ENCODE data around the gene TGFA.
A peak's percentile ranks its signal among the peaks of the same experiment; 100 is the strongest.

The TGFA gene

DNA sequence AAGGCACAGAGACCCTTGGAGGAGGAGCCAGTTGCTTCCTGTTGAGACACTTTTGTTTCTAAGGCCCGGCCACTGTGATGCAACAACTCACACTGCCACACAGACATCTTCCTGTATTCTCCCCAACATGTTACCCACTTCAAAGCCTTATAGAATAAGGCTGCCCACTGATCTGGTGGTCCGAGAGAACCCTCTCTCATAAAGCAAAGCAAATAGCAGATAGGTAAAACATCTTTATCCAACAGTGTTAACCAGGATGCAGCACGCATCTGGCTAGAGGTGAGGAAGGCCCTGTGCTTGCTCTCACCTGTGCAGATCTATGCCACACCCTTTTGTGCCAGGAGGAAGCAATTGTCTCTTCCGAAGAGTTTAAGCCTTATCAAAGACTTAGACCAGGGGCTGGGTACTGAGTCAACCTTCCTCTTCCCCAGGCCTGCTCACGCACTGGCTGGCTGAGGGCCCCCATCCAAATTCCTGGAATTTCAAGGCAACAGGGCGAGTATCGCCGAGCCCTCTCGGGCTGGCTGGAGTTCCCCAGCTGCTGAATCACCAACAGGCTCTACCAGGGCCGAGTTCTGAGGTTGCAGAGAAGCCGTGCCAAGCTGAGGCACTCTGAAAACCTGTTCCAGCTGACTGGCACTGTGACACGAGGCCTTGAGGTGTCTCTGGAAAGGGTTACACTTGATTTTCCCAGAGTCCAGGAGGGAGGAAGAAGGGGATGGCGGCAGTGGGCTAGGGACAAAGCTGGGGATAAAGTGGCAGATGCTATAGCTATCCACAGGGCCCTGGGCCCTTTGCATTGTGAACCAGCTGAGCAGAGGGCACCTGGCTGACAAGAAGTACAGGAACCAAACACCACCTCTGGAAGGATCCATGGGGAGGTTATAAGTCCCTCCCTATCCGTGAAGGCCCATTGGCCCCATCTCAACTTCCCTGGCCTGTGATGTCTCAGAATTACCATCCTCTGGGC lies 29.3 kb downstream of the TGFA start:
- peak; percentile 91 for DNase-seq

GRCh38 chr2:70523672-70523995 lies 30.0 kb downstream of the TGFA start:
- DNase-seq: no peak

DNA sequence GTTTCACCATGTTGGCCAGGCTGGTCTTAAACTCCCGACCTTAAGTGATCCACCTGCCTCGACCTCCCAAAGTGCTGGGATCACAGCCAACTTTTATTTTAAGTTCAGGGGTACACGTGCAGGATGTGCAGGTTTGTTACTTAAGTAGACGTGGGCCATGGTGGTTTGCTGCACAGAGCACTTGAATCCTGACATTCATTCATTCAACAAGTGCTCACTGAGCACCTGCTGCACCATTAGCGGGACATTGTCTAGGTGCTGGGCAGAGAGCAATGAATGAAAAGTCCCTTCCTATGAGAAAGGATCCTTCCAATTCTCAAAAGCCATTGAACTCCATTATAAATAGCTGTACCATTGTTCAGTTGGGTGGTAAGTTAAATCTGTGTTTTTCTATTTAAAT lies 31.0 kb downstream of the TGFA start:
- DNase-seq: no peak

- no peak for DNase-seq
Measured at GRCh38 chr2:70520825-70521224, 32.8 kb downstream of the TGFA start.

- no peak for DNase-seq
Measured at GRCh38 chr2:70519453-70519852, 34.2 kb downstream of the TGFA start.

GRCh38 chr2:70518557-70518956 lies 35.1 kb downstream of the TGFA start:
- DNase-seq: no peak

- DNase-seq: no peak
Measured at GRCh38 chr2:70517804-70518203, 35.8 kb downstream of the TGFA start.

- DNase-seq: peak; percentile 92
Measured at GRCh38 chr2:70516596-70516995, 37.0 kb downstream of the TGFA start.

GRCh38 chr2:70515938-70516337 lies 37.7 kb downstream of the TGFA start:
- peak; percentile 94 for DNase-seq

DNA sequence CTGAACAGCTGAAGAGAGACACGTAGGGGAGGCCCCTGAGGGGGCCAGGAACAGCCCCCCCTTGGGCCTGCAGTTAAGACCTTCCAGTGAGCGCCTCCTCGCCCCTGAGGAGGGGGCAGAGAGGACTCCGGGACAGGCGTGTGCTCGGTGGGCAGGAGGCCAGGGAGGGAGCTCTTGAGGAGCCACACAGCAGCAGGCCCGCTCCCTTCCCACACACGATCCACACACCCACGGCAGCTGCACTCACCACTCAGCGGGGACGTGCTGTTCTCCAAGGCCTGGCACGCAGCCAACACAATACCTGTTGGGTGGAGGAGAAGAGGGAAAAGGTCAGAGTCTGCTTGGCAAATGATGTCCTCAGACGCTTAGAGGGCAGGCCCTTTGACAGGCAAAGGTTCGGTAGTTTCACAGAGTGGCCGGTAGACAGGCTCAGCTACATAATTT lies 39.0 kb downstream of the TGFA start:
- no peak for DNase-seq

DNA sequence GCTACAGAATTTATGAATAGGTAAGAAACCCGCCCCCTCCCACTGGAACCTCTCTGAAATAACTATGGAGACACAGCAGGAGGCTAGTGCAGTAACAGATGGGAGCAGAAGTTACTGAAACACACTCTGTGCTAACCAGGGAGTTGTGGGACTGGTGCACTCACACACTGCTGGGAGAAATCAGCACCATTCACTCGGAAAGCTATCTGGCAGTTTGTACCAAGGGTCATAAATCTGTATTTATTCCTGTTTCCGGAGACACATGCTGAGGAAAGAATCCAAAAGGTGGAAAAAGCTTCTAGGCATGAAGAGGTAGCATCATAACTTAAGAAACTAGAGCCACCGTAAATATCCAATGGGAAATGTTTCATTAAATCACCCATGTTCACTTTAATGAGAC lies 39.9 kb downstream of the TGFA start:
- no peak for DNase-seq

DNA sequence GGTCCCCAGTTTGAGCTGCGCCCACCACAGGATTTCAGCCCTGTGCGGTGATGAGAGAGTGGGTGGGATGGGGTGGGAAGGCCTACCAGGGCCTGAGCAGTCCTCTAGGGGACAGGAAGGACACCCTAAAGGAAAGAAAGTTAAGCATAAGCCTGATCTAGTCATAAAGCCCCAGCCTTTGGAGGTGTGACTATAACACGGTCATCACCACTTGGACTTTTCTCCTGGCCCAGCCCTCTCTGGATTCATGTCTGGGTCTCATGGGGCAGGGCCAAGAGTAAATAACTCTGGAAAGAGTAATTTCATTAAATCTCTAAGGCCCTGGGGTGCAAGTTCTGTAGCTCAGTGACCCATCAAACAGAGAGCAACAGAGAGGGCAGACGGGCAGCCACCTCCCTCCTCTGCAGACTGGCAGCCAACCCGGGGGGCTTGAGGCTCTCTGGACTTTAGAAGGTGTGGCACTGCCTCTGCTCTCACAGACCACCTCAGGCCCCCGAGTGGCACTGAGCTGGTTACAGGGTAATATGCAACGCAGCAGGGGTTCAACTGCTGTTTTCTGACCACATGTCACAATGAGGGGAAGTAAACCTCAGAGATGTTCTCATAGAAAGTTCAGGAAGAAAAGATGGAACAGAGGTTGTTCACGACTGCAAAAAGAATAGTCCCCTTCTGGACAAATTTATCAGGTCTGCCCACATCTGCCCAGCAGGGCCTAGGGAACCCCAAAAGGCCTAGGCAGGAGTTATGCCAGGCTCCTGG lies 41.5 kb downstream of the TGFA start:
- peak; percentile 34 for DNase-seq

GRCh38 chr2:70510313-70510712 lies 43.3 kb downstream of the TGFA start:
- peak; percentile 81 for DNase-seq

DNA sequence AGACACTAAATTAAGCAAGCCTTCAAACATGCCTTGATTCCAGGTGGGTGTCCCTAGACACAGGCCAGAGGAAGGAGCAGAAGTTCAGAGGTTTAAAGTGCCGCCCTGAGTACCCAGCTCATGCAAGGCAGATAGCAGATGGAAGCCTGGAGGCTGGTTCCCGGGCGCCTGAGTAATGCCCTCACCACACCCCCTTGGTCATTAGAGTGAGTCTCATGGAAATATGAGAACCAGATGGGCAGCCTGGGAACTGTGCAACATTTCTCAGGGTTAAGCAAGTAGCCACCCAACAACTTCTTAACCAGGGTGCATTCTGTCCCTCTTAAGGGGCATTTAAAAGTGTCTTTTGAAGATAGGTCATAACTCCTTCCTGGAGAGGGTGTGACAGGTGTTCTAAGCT lies 44.1 kb downstream of the TGFA start:
- no peak for DNase-seq

DNA sequence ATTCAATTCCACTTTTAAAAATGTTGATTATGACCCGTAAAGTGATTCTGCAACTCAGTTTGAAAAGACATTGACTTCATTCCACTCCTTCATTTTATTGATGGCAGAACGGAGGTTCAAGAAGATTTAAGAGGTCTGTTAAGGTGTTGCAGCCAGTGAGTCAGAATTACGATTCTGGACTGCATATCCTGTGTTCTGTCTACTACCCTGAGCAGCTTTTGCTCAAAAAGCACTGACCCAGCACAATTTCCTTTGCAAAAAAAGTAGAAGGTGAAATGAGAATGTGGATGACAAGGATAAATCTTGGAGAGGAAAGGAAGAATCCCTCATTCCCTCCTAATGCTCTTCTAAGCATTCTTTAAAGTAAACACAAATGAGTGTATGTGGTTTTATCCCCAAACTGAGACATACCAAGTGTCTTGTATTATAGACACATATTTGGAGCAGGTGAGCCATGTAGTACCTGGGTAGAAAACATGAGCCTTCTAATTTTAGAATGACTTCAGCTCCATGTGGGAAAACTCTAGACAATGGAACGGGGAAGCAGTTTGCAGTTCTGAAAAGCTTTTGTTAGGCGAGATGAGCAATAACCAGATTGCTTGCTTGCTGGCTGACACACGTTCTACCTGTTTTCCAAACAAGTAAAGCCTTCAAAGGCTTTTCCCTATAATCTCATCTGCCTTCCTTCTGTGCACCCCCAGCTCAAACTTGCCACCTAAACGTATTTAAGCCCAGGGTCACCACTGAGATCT lies 44.7 kb downstream of the TGFA start:
- DNase-seq: no peak

DNA sequence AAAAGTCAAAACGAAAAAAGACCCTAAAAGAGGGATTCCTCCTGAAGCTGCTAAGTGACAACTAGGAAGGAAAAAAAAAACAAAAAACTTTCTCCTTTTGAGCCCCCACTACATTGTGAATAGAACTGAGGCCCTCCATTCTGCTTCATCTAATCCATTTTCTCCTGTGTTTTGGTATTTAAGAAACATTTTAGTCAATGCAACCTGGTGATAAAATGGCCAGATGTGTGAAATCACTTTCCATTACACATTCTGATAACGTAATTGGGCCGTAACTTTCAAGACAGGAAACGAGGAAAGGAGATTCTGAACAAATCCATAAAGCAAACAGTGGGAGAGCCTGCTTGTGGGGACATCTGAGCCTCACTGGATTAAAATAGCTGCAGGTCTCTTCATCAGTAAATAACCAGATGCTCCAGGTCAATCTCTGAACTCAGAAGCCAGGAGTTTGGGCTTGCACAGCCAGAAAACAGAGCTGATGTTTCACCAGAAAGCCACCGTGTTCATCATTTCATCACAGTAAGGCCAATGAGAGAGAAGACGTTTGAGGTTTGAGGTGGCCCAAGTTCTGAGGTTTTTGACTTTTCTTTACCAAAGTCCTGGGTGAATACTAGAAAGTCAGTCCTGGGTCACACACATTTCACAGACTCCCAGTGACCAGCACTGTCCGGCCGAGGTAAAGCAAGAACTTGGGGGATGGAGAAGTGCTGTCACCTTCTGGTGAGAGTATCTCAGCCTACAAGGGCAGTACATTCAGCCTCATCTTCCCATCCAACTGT lies 47.8 kb downstream of the TGFA start:
- peak; percentile 41 for DNase-seq

- no peak for DNase-seq
Measured at GRCh38 chr2:70504750-70505149, 48.9 kb downstream of the TGFA start.

- no peak for DNase-seq
Measured at GRCh38 chr2:70503896-70504295, 49.7 kb downstream of the TGFA start.

DNA sequence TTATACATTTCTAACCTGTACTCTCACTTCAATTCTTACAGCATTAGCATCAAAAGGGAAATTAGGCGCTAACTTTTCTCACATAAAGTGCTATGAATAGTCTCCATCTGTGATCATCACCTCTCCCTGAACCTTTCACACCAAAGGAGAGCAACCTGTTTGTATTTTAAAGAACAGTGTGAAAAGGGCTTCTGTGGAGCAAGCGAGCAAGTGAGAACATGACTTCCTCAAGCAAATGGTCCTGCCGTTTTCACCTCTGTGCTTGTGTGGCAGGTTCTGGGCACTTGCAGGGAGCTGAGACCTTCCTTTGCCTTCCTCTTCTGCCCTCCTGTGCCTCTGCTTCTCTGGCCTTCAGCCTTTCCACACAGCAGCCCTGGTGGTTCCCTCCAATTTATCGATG lies 51.9 kb downstream of the TGFA start:
- DNase-seq: no peak

DNA sequence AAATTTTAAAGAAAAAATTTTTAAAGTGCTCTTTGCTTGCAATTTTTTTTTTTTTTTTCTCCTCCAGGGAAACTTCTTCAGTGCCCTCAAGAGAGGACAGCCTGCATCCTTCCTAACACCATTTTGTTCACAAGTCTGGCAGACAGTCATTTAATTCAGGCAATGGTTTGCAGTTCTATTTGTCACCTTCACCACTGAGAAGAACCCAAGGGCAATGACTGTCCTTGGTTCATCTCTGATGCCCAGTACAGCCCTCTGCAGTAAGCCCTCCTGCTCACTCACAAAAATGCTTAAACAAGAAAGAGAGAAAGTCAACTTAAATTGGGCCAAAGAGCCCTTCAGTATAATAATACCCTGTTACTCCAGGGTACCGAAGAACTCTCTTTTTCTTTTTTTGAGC lies 52.4 kb downstream of the TGFA start:
- DNase-seq: no peak

- DNase-seq: no peak
Measured at GRCh38 chr2:70499253-70499652, 54.4 kb downstream of the TGFA start.

DNA sequence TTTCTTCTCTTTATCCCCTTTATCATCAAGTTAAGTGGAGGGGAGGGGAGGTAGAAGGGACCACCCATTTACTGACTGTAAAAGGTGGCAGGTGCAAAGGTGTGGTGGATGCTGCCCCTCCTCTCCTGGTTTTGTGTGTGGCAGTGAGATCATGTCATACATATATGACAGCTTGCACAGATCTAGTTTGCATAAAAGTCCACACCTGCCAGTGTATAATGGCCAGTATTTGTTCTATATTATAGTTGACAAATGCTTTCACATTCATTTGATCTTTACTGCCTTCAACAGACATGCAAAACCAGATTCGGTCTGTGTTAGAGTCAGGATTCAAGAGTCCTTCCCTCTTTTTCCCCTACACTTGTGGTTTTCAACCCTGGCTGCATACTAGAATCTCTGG lies 55.1 kb downstream of the TGFA start:
- no peak for DNase-seq

DNA sequence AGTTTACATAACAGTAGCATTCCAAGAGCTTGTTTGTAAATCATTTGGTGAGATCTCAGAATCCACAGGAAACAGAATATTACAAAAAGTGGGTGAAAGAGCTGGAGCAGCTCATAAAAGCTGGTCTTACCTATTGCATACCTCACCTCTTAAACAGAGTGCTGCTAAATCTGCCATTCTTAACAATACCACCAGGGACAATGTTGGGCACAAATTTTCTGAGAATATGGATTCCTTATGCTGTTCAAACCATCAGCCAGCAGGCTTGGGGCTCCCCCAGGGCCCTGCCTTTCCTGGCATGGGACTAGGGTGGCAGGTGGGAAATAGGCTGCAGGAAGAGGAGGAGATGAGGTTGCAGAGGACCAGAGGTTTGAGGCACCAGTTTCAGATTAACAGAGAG lies 55.6 kb downstream of the TGFA start:
- DNase-seq: peak; percentile 8

Data from MV-4-11 (cell line).